Mesenchymal stem cell (in vitro differentiated cells and primary cell): Measurements from ENCODE around the gene FAM107A.

ENCODE experiments used
- DNase-seq: peaks from one replicate; pipeline ENCODE4 v3.0.0-alpha.2; 2013
- H2AFZ ChIP-seq: one replicate; pipeline ENCODE4 v1.6.1; 2013; ENCODE audit warnings: low read depth, mild to moderate bottlenecking, control low read depth, inconsistent platforms, low read length, moderate library complexity
- H2AK5ac ChIP-seq: 2 replicates; pipeline ENCODE4 v1.6.1; 2013; ENCODE audit warnings: low read length, moderate library complexity, mild to moderate bottlenecking, inconsistent platforms; ENCODE audit not compliant: severe bottlenecking
- H2BK120ac ChIP-seq: one replicate; pipeline ENCODE4 v1.6.1; 2013; ENCODE audit warnings: low read depth, mild to moderate bottlenecking, inconsistent platforms, low read length, moderate library complexity
- H2BK12ac ChIP-seq, 2 experiments: one replicate each; pipeline ENCODE4 v1.6.1; 2013; ENCODE audit warnings: inconsistent platforms in 2 of 2, low read length in 2 of 2, mild to moderate bottlenecking in 2 of 2, moderate library complexity in 2 of 2, control low read depth in 1 of 2
- H2BK15ac ChIP-seq: one replicate; pipeline ENCODE4 v1.6.1; 2013; ENCODE audit warnings: mild to moderate bottlenecking, low read depth, inconsistent platforms; ENCODE audit not compliant: poor library complexity, severe bottlenecking
- H2BK5ac ChIP-seq: 2 replicates; pipeline ENCODE4 v1.6.1; 2013; ENCODE audit warnings: low read depth, mild to moderate bottlenecking, low read length, control low read depth, inconsistent platforms; ENCODE audit not compliant: poor library complexity, severe bottlenecking
- H3K14ac ChIP-seq, 2 experiments: one replicate each; pipeline ENCODE4 v1.6.1; 2013; ENCODE audit warnings: inconsistent platforms in 2 of 2, low read length in 2 of 2, control low read depth in 1 of 2, mild to moderate bottlenecking in 1 of 2, moderate library complexity in 1 of 2
- H3K18ac ChIP-seq, 2 experiments: one replicate each; pipeline ENCODE4 v1.6.1; 2013; ENCODE audit warnings: inconsistent platforms in 2 of 2, low read length in 2 of 2, control low read depth in 1 of 2, low read depth in 1 of 2, mild to moderate bottlenecking in 1 of 2
- H3K23ac ChIP-seq, 2 experiments: one replicate each; pipeline ENCODE4 v1.6.1; 2013; ENCODE audit warnings: inconsistent platforms in 2 of 2, low read length in 2 of 2, mild to moderate bottlenecking in 2 of 2, moderate library complexity in 2 of 2, control low read depth in 1 of 2
- H3K27ac ChIP-seq: 2 replicates; pipeline ENCODE4 v1.5.1; 2013; ENCODE audit warnings: mild to moderate bottlenecking, moderate library complexity, low read length, control low read depth, inconsistent platforms; ENCODE audit not compliant: poor library complexity, severe bottlenecking
- H3K27me3 ChIP-seq, 2 experiments: 2 replicates each; pipeline versions ENCODE4 v1.6.1 to v1.7.0; 2013; ENCODE audit warnings: low read length in 2 of 2, mild to moderate bottlenecking in 2 of 2, moderate library complexity in 2 of 2, control low read depth in 1 of 2, inconsistent platforms in 1 of 2; ENCODE audit not compliant: control insufficient read depth in 1 of 2, insufficient read depth in 1 of 2
- H3K36me3 ChIP-seq, 2 experiments: 2 replicates each; pipeline versions ENCODE4 v1.6.1 to v1.7.0; 2013; ENCODE audit warnings: low read length in 2 of 2, control low read depth in 1 of 2, inconsistent platforms in 1 of 2, low read depth in 1 of 2, mild to moderate bottlenecking in 1 of 2; ENCODE audit not compliant: insufficient read depth in 2 of 2, control insufficient read depth in 1 of 2
- H3K4ac ChIP-seq, 2 experiments: one replicate each; pipeline ENCODE4 v1.6.1; 2013; ENCODE audit warnings: inconsistent platforms in 2 of 2, low read length in 2 of 2, mild to moderate bottlenecking in 2 of 2, moderate library complexity in 2 of 2, control low read depth in 1 of 2, low read depth in 1 of 2
- H3K4me1 ChIP-seq: 2 replicates; pipeline ENCODE4 v1.6.1; 2013; ENCODE audit warnings: low read depth, low read length, control low read depth; ENCODE audit not compliant: control insufficient read depth, insufficient read depth
- H3K4me2 ChIP-seq: 2 replicates; pipeline ENCODE4 v1.6.1; 2013; ENCODE audit warnings: low read length, mild to moderate bottlenecking, inconsistent platforms; ENCODE audit not compliant: poor library complexity, severe bottlenecking
- H3K4me3 ChIP-seq, 2 experiments: 2 replicates each; pipeline versions ENCODE4 v1.5.1 to v1.7.0; 2013; ENCODE audit warnings: low read length in 2 of 2, mild to moderate bottlenecking in 2 of 2, control low read depth in 1 of 2, low read depth in 1 of 2; ENCODE audit not compliant: insufficient read depth in 1 of 2
- H3K79me1 ChIP-seq: replicated peaks from 2 replicates; pipeline ENCODE4 v1.6.1; 2013; ENCODE audit warnings: mild to moderate bottlenecking, control low read depth, low read length, inconsistent platforms; ENCODE audit not compliant: poor library complexity, severe bottlenecking
- H3K9ac ChIP-seq: 2 replicates; pipeline ENCODE4 v1.7.0; 2013; ENCODE audit warnings: mild to moderate bottlenecking, low read length, moderate library complexity
- H3K9me3 ChIP-seq: 2 replicates; pipeline ENCODE4 v1.7.0; 2013; ENCODE audit warnings: mild to moderate bottlenecking, low read length; ENCODE audit not compliant: control insufficient read depth
- H4K8ac ChIP-seq: one replicate; pipeline ENCODE4 v1.6.1; 2013; ENCODE audit warnings: inconsistent platforms, mild to moderate bottlenecking, low read length, moderate library complexity
- H4K91ac ChIP-seq: one replicate; pipeline ENCODE4 v1.6.1; 2013; ENCODE audit warnings: mild to moderate bottlenecking, low read length, inconsistent platforms
- WGBS: methylation state at CpG from one replicate; pipeline ENCODE4 v1.1.7; 2013; ENCODE audit warnings: mixed read lengths; 5-methylcytosine and 5-hydroxymethylcytosine counted together

FAM107A gene

DNA sequence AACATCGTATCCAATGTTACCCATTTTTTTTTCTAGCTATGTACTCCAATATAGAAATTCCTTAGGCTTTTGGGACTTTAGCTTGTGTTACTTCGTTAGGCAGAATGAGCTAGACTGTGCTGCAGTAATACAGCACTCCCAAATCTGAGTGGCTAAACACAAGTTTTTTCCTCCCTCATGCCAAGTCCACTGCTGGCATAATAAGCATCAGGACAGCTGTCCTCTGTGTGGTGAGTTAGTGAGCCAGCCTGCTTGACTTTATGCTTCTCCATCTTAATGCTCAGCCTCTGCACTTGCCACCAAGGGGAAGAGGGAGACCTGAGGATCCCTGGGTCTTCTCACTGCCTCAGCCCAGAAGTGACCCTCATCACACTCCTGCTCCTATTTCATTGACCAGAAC, 22.0 kb downstream of the FAM107A start:
- no peak overlapping the region for H3K4me2 ChIP-seq
- no peak overlapping the region for H3K4ac ChIP-seq
- no peak overlapping the region for H3K9ac ChIP-seq
- no peak overlapping the region for H3K27ac ChIP-seq
- H2AK5ac ChIP-seq, result no peak overlapping the region
- no peaks in the 10 kb centered on the region for H3K79me1 ChIP-seq
- no peak for DNase-seq
- H3K36me3 ChIP-seq, result no peaks in the 10 kb centered on the region
- no peaks in the 10 kb centered on the region for H3K4me1 ChIP-seq
- H2BK5ac ChIP-seq, result no peak overlapping the region
- no peak overlapping the region for H3K18ac ChIP-seq
- no peak overlapping the region for H2BK12ac ChIP-seq
- 50% methylated on average over 1 of the region's 2 CpGs for WGBS
- no peak overlapping the region for H2AFZ ChIP-seq
- H3K14ac ChIP-seq, result no peak overlapping the region
- H3K23ac ChIP-seq, result no peak overlapping the region
- peaks cover 0 to 10% of the 10 kb centered on the region in 2 experiments for H3K27me3 ChIP-seq
- H3K9me3 ChIP-seq, result peaks cover 6% of the 10 kb centered on the region
- no peak overlapping the region for H3K4me3 ChIP-seq
- H2BK120ac ChIP-seq, result no peak overlapping the region
- no peak overlapping the region for H4K91ac ChIP-seq
- H4K8ac ChIP-seq, result no peak overlapping the region
- no peak overlapping the region for H2BK15ac ChIP-seq

GRCh38 chr3:58553003-58553402, 24.2 kb downstream of the FAM107A start:
- peaks cover 0 to 10% of the 10 kb centered on the region in 2 experiments for H3K27me3 ChIP-seq
- no peak overlapping the region for H2BK12ac ChIP-seq
- no peak overlapping the region for H3K14ac ChIP-seq
- no peak overlapping the region for H4K91ac ChIP-seq
- H2BK5ac ChIP-seq, result no peak overlapping the region
- DNase-seq, result no peak
- no peak overlapping the region for H3K4me2 ChIP-seq
- H3K27ac ChIP-seq, result no peak overlapping the region
- no peaks in the 10 kb centered on the region for H3K79me1 ChIP-seq
- no peak overlapping the region for H4K8ac ChIP-seq
- H3K9ac ChIP-seq, result no peak overlapping the region
- no peak overlapping the region for H2BK120ac ChIP-seq
- no peak overlapping the region for H3K18ac ChIP-seq
- H2AFZ ChIP-seq, result no peak overlapping the region
- no peak overlapping the region for H3K4ac ChIP-seq
- H3K4me3 ChIP-seq, result no peak overlapping the region
- no peak overlapping the region for H2AK5ac ChIP-seq
- H3K9me3 ChIP-seq, result peaks cover 6% of the 10 kb centered on the region
- no peak overlapping the region for H3K23ac ChIP-seq
- no peak overlapping the region for H2BK15ac ChIP-seq
- H3K4me1 ChIP-seq, result no peaks in the 10 kb centered on the region
- no peaks in the 10 kb centered on the region for H3K36me3 ChIP-seq
- 86% methylated on average over 1 of the region's 1 CpG for WGBS

- H3K4me3 ChIP-seq, result no peak overlapping the region
- H3K9ac ChIP-seq, result no peak overlapping the region
- no peak overlapping the region for H3K27ac ChIP-seq
- no peak overlapping the region for H2BK15ac ChIP-seq
- H3K14ac ChIP-seq, result no peak overlapping the region
- no peak overlapping the region for H2AK5ac ChIP-seq
- H2BK12ac ChIP-seq, result no peak overlapping the region
- no peak overlapping the region for H2BK120ac ChIP-seq
- peaks cover 0 to 10% of the 10 kb centered on the region in 2 experiments for H3K27me3 ChIP-seq
- H3K4ac ChIP-seq, result no peak overlapping the region
- no peak overlapping the region for H4K8ac ChIP-seq
- H3K4me2 ChIP-seq, result no peak overlapping the region
- H2BK5ac ChIP-seq, result no peak overlapping the region
- H3K36me3 ChIP-seq, result no peaks in the 10 kb centered on the region
- H3K18ac ChIP-seq, result no peak overlapping the region
- H3K9me3 ChIP-seq, result peaks cover 6% of the 10 kb centered on the region
- no peaks in the 10 kb centered on the region for H3K4me1 ChIP-seq
- H3K79me1 ChIP-seq, result no peaks in the 10 kb centered on the region
- no peak for DNase-seq
- no peak overlapping the region for H2AFZ ChIP-seq
- no peak overlapping the region for H3K23ac ChIP-seq
- H4K91ac ChIP-seq, result no peak overlapping the region
- WGBS, result 87% methylated on average over 3 of the region's 4 CpGs
Observed at GRCh38 chr3:58551636-58552180, 25.5 kb downstream of the FAM107A start.

DNA sequence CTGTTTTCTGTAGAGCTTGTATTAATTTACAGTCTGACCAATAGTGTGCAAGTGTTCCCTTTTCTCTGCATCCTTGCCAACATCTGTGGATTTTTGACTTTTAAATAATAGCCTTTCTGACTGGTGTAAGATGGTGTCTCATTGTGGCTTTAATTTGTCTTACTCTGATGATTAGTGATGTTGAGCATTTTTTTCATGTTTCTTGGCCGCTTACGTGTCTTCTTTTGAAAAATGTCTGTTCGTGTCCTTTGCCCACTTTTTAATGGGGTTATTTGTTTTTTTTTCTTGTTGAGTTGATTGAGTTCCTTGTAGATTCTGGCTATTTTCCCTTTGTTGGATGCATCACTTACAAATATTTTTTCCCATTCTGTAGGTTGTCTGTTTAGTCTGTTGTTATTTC, 32.6 kb downstream of the FAM107A start:
- Histone ChIP-seq H2BK5ac (no peak overlapping the region), H3K27me3 (no peaks in the 10 kb centered on the region), H3K36me3 (no peaks in the 10 kb centered on the region), H4K91ac (no peak overlapping the region), H3K4me1 (no peaks in the 10 kb centered on the region), H2AK5ac (no peak overlapping the region), H2BK12ac (no peak overlapping the region), H3K23ac (no peak overlapping the region), H2AFZ (no peak overlapping the region), H3K9ac (no peak overlapping the region), H2BK120ac (no peak overlapping the region), H3K27ac (no peak overlapping the region), H3K4ac (no peak overlapping the region), H4K8ac (no peak overlapping the region), H3K14ac (no peak overlapping the region), H3K9me3 (no peaks in the 10 kb centered on the region), H3K4me2 (no peak overlapping the region), H2BK15ac (no peak overlapping the region), H3K4me3 (no peak overlapping the region), H3K18ac (no peak overlapping the region), H3K79me1 (no peaks in the 10 kb centered on the region)
- 84% methylated on average over 3 of the region's 3 CpGs for WGBS
- no peak for DNase-seq
